ENCODE results near the gene MKLN1. TPM values are rescaled to one million over a fixed set of nuclear protein-coding genes. Genes with fewer than 3 reads are reported as not detected.
"Not testable (repeated sequence)": the region's sequence is repeated elsewhere in the genome, so short reads cannot be mapped to it uniquely, and the experiment has no call there.

MKLN1 gene
- total RNA-seq, 3 donors from 2014 or later = 78.1 to 113 (median 80.3) TPM

GRCh38 chr7:131511774-131512535 lies 184.3 kb downstream of the MKLN1 start:
- TF ChIP-seq POLR2A (IDR thresholded peaks at IDR 0.05) = no peak
- TF ChIP-seq POLR2AphosphoS5 (IDR thresholded peaks at IDR 0.05) = no peak
- no peak for TF ChIP-seq CTCF (IDR thresholded peaks at IDR 0.05)
- H3K9me3 ChIP-seq = no peaks in the 10 kb centered on the region
- no peak for DNase-seq (ENCODE audit: low spot score in 2 of 2)
- H3K27ac ChIP-seq = peak overlapping the region; percentile 2 to 53
- no peak overlapping the region for H3K4me3 ChIP-seq
- intact Hi-C loops (cut with DNase I; ENCODE audit: low total_unique reads) = no loop called here
- peaks cover 0 to 3% of the 10 kb centered on the region in 2 donors for H3K27me3 ChIP-seq
- H3K4me1 ChIP-seq = no peaks in the 10 kb centered on the region
- no peaks in the 10 kb centered on the region for H3K36me3 ChIP-seq

GRCh38 chr7:131513245-131514061 lies 185.8 kb downstream of the MKLN1 start:
- no peaks in the 10 kb centered on the region for H3K36me3 ChIP-seq
- intact Hi-C loops (cut with DNase I; ENCODE audit: low total_unique reads) = no loop called here
- H3K9me3 ChIP-seq = no peaks in the 10 kb centered on the region
- H3K4me3 ChIP-seq = no peak overlapping the region
- no peaks in the 10 kb centered on the region for H3K4me1 ChIP-seq
- no peaks in the 10 kb centered on the region for H3K27me3 ChIP-seq
- TF ChIP-seq POLR2A (IDR thresholded peaks at IDR 0.05) (no peak), CTCF (IDR thresholded peaks at IDR 0.05) (peak; percentile 60 to 89 (median 87)), POLR2AphosphoS5 (IDR thresholded peaks at IDR 0.05) (peak; percentile 36 to 60 (median 45))
- peak overlapping the region; percentile 4 to 43 for H3K27ac ChIP-seq
- DNase-seq (ENCODE audit: low spot score in 2 of 2) = peak; percentile 75 to 89

GRCh38 chr7:131515471-131515870 lies 187.8 kb downstream of the MKLN1 start:
- H3K27me3 ChIP-seq; H3K9me3 ChIP-seq; H3K4me1 ChIP-seq; H3K4me3 ChIP-seq; intact Hi-C loops (cut with DNase I; ENCODE audit: low total_unique reads); H3K36me3 ChIP-seq; H3K27ac ChIP-seq; DNase-seq (ENCODE audit: low spot score in 2 of 2): not testable (repeated sequence)

- H3K27me3 ChIP-seq = no peaks in the 10 kb centered on the region
- no peaks in the 10 kb centered on the region for H3K4me1 ChIP-seq
- no peak overlapping the region for H3K27ac ChIP-seq
- H3K9me3 ChIP-seq = no peaks in the 10 kb centered on the region
- DNase-seq (ENCODE audit: low spot score in 2 of 2) = peak in 1 of 2 donors; percentile 11
- intact Hi-C loops (cut with DNase I; ENCODE audit: low total_unique reads) = no loop called here
- no peak overlapping the region for H3K4me3 ChIP-seq
- H3K36me3 ChIP-seq = no peaks in the 10 kb centered on the region
- TF ChIP-seq POLR2AphosphoS5 (IDR thresholded peaks at IDR 0.05) = no peak
Observed at GRCh38 chr7:131517218-131517923, 189.7 kb downstream of the MKLN1 start.

- Histone ChIP-seq H3K27ac (peak overlapping the region in 1 of 2 donors; percentile 44), H3K4me3 (no peak overlapping the region), H3K9me3 (no peaks in the 10 kb centered on the region), H3K4me1 (no peaks in the 10 kb centered on the region), H3K27me3 (no peaks in the 10 kb centered on the region), H3K36me3 (no peaks in the 10 kb centered on the region)
- DNase-seq (ENCODE audit: low spot score in 2 of 2) = no peak
- intact Hi-C loops (cut with DNase I; ENCODE audit: low total_unique reads) = no loop called here
- TF ChIP-seq POLR2A (IDR thresholded peaks at IDR 0.05) (no peak), POLR2AphosphoS5 (IDR thresholded peaks at IDR 0.05) (no peak), CTCF (IDR thresholded peaks at IDR 0.05) (no peak)
Observed at GRCh38 chr7:131518626-131519025, 190.9 kb downstream of the MKLN1 start.
